Measurements from ENCODE around the gene ARAF.
"Not testable (repeated sequence)": the region's sequence is repeated elsewhere in the genome, so short reads cannot be mapped to it uniquely, and the experiment has no call there.

Gene ARAF

DNA sequence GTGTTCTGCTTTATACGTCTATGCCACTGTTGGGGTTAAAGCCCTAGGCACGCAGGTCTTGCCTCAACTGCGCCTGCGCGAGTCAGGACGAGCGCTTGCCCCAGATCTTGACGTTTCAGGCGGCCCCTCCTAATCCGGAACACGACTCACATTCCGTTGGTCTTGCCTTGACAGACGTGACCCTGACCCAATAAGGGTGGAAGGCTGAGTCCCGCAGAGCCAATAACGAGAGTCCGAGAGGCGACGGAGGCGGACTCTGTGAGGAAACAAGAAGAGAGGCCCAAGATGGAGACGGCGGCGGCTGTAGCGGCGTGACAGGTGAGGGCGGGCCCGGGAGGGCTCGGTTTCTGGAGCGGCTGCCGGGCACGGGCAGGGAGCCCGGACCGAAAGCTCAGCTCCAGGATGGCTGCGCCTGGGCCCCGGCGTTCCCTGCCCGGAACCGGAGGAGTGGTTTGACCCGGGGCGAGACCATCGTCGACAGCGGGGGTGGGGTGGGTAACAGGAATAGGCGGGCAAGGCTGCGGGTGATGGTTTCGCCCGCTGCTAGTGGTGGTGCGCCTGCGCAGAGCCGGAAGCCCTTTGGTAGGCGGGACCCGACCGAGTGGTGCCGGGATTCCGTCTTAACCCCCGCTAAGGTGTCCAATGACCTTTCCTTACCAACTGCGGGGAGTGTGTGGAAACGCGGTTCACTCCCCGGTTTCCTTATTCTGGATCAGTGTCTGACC is at the start of gene ARAF:
Gene ARAF (plus strand): TSS at position 272 of the 725 bp plus-strand sequence. CDS start 1,763 bp downstream, outside the sequence.
- DNase-seq (ENCODE audit: low read depth): peak; percentile 83

DNA sequence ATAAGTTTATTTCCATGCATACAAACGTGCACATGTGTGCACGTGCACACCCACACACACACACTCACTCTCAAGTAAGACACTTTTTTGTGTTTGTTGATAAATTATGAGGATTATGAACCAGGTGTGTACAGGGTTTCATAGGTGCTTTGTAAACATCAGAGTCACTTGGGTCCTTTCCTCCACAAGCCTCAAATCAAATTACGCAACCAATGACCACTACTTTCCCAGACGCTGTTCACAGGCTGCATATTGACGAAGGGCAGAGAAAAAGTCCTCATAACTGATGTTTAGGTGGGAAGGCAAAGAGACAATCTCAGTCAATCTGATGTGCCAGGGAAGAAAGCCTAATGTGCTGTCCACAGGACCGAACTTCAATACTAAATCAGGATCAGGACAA is 48.6 kb upstream of the ARAF start:
- DNase-seq (ENCODE audit: low read depth): not testable (repeated sequence)

DNA sequence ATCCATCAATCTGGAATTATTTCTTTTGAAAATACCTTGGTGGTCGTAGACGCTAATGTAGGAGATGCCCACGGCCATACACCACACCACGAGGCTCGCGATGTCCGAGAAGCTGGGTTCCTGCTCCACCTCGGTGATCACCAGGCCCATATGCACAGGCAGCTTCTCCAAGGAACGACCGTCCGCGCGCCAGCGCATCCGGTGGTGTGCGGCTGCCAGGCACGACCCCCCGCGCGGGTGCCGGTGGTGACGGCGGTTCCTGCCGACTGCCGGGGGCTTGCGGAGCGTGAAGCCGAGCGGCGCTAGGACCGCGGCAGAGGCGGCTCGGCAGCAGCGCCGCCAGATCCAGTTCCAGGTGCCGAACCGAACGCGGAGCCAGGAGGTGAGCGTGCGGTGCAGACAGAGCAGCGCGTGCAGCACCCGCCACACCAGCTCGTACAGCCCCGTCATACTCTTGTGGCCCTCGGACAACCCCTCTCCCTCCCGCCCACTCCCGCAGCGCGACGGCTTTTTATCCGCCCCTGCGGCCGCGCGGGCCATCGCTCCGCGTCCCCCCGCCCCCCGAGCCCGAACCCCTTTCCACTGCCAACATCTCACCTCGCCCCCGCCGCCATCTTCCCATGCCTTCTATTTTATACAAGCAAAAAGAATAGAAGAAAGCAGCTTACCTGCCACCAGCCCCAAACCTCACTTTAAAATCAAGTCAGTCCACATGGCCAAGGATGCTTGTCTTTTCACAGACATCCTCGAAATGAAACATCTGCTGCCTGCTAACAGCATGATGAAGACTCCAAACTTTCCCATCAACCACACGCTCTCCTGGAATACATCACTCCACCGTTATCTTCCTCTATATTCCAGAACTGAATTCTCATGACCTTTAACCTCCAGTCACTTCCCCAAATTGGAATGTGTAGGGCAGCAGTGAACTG is 47.7 kb upstream of the ARAF start:
- not testable (repeated sequence) for DNase-seq (ENCODE audit: low read depth)

DNA sequence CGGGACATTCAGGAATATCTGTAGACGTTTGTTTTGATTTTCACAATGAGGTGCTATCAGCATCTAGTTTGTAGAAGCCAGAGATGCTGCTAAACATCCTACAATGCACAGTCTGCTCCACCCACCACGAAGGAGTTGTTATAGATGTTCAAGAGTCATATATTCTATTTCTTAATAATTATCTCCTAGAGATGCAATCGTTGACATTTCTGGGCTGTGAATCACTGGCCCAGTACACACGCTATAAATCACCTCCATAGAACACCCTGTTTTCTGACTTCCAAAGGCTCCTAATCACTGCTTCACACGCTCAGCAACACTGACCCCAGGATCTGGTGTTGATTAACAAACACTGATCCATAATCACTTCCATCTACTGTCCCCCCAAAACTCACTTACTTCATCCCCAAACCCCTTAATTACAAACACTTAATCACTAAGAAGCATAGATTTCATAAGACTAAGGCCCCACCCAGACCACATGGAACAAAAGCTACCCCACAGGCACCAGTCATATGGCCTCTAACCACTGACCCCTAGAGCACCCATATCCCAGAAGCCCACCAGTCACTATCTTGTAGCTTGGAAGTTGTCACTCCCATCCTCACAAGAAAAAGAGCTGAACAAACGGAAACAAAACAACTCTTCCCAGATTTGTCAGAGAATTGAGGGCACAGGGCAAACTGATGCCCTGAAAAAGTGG is 46.3 kb upstream of the ARAF start:
- no peak for DNase-seq (ENCODE audit: low read depth)

DNA sequence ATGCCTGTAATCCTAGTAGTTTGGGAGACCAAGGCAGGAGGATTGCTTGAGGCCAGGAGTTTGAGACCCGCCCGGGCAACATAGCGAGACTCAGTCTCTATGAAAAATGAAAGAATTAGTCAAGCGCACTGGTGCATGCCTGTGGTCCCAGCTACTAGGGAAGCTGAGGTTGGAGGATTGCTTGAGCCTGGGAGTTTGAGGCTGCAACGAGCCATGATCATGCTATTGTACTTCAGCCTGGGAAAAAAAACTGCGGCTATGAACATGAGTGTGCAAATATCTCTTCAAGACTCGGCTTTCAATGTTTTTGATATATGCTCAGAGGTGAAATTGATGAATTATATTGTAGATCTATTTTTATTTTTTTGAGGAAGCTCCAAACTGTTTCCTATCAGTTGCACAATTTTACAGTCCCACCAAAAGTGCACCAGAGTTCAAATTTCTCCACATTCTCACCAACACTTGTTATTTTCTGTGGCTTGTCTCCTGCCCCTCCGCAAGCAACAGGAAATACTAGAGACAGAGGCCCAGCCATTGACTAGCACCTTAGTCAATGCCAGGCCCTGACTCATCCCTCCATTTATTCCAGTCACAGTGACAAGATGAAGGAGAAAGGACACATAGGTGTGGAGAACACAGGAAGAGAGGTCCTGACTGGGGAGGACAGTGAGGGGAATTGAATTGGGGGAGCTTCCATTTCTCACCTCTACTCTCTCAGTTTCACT is 44.9 kb upstream of the ARAF start:
- no peak for DNase-seq (ENCODE audit: low read depth)

DNA sequence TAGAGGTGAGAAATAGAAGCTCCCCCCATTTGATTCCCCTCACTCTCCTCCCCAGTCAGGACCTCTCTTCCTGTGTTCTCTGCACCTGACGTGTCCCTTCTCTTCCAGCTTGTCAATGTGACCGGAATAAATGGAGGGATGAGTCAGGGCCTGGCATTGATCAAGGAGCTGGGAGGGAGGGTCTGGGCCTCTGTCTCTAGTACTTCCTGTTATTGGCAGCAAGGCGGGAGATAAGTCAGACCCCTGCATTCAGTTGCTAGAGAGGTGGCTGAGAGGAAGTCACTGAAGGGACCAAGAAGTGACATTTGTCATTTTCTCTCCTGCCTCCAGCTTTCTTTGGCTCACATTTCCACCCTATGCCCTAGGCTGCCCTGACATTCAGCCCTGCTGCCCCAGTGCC is 42.9 kb upstream of the ARAF start:
- no peak for DNase-seq (ENCODE audit: low read depth)

DNA sequence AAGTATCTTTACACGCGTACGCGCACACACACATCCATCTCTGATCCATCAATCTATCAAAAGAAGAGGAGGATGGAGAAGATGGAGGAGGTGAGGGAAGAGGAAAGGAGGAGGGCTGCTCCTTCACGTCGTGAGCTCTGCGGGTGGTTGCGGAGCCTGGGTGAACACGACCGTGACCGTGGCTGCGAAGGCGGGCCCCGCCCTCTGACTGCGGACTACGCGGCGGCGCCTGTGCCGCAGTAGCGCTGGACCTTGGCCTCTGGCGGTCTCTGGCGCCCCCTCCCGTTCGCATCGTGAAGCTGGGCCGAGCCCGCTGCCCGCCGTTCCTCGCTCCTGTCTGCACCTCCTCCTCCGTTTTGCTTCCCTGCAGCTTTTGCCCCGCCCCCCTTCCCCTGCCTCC is 37.7 kb upstream of the ARAF start:
- peak; percentile 61 for DNase-seq (ENCODE audit: low read depth)

DNA sequence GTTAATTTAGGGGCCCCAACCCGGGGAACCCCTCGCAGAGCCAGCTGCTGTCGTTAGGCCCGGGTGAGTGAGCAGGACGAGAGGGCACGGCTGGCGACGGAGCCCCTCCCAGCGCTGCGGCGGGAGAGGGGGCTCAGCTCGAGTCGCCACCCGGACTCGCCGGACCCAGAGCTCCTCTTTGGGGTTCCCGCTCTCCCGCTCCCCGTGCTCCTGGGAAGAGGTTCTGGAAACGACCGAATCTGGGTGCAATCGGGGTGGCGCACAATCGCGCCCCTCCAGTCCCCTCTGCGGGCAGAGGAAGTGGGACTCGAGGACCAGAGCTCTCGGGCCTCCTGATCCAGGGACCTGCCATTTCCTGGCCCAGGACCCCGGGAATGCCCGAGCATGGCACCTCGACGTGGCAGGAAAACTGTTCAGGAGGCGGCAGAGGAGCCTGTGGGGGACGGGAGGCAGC is 37.3 kb upstream of the ARAF start:
- DNase-seq (ENCODE audit: low read depth): no peak

DNA sequence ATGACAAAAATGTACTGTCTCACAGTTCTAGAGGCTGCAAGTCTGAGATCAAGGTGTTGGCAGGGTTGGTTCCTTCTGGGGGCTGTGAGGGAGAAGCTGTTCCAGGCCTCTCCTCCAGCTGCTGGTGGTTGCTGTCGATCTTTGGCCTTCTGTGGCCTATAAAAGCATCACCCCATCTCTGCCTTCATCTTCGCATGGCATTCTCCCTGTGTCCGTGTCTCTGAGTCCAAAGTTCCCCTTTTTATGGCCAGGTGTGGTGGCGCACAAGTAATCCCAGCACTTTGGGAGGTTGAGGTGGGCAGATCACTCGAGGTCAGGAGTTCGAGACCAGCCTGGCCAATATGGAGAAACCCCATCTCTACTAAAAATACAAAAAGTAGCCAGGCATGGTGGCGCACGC is 31.5 kb upstream of the ARAF start:
- no peak for DNase-seq (ENCODE audit: low read depth)

DNA sequence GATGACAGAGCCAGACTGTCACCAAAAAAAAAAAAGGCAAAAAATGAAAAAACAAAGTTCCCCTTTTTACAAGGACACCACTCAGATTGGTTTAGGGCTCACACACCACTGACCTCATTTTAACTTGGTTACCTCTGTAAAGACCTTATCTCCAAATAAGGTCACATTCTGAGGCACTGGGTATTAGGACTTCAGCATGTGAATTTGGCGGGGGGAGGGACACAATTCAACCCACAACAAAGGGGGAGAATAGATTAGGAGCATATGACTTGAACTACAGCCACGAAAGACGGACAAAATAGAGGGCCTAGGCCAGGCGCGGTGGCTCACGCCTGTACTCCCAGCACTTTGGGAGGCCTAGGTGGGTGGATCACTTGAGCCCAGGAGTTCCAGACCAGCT is 31.0 kb upstream of the ARAF start:
- DNase-seq (ENCODE audit: low read depth): no peak

DNA sequence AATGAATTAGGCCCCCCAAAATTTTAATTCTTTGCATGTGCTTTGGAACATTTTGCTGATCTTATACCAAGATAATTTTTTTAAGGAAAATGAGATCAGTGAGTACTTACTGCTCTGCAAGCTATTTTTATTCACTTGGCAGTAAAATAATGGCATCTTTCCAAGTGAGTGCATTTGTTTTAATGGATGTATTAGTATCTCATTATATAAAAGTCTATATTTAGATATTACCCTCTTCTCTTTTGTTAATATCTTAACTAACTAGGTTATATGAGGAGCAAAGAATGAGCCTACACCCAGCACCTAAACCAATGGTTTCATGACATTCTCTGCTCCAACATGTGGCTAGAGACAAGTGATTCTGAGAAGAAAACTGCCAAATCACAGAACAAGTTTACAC is 21.1 kb upstream of the ARAF start:
- DNase-seq (ENCODE audit: low read depth): no peak

DNA sequence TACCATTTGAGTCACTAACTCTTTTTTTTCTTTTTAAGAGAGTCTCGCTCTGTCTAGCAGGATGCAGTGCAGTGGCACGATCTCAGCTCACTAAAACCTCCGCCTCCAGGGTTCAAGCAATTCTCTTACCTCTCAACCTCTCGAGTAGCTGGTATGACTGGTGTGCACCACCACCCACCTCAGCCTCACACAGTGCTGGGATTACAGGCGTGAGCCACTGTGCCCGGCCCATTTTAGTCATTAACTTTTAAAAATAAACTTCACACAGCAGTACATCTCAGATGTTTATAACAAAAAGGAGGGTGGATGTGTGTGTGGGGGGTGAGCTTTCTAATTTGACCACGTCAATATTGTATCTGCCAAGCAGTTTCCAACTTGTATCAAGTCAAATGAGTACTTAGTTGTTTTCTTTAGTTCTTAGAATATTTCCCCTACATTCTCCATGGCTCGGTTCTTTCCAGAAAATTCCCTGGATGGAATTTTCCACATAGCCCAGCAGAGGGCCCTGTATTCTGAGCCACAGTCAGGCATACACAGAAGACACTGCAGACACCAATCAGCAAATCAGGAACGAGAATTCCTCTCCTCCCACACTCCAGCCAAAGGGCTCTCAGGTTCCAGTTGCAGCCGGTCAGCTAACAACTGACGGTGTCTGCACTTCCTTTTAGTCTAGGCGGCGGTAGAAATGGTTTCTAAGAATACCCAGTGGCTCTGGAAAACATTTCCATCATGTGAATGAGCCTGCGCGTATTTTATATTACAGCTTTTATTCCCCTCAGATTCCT is 20.1 kb upstream of the ARAF start:
- DNase-seq (ENCODE audit: low read depth): no peak

DNA sequence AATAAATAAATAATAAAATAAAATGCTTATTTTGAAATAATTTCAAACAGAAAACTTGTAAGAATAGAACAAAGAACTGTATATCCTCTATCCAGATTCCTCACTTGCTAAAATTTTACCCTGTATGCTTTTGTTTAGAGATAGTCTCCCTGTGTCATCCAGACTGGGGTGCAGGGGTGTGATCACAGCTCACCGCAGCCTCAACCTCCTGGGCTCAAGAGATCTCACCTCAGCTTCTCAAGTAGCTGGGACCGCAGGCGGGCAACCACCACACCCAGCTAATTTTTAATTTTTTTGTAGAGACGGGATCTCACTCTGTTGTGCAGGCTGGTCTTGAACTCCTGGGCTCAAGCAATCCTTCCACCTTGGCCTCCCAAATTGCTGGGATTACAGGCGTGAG is 17.5 kb upstream of the ARAF start:
- no peak for DNase-seq (ENCODE audit: low read depth)

DNA sequence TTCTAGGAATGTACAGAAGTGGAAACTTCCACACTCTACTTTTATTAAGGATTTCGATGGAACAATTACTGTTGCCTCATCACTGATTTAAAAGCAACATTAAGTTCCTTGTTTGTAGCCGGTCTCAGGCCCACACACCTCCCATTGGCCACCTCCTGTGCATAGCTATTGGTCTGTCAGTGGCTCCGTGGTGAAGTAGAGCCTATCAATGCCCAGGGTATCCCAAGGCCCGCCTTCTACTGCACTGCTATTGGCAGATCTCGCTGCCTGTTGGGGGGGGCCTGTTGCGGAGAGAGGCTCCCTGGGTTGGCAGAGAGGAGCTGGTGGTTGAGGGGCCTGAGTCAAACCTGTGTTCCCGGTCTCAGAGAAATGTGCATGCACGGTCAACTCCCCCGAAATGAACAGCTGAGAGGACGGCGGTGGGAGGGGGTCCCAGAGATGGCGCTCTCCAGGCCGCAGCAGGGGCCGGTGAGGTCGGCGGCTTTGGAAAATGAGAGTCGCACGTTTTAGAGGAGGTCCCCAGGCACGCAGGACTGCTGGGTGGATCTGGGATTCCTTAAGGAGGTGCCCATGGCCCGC is 4.9 kb upstream of the ARAF start:
- peak; percentile 63 for DNase-seq (ENCODE audit: low read depth)

DNA sequence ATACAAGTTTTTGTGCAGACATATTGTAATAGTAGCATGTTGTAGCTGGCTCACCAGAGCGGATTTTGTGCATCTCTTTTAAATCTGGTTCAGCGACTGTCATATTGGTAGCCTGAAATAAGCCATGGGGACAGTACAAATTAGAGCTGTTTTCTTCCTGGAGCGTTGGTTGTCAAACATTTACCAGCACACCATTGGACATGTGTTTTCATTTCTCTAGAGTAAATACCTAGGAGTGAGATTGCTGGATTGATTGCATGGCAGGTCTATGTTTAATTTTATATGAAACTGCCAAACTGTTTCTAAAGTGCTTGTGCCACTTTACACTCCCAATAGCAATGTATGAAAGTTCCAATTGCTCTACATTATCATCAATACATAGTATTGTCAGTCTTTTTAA is 2.6 kb upstream of the ARAF start:
- no peak for DNase-seq (ENCODE audit: low read depth)

DNA sequence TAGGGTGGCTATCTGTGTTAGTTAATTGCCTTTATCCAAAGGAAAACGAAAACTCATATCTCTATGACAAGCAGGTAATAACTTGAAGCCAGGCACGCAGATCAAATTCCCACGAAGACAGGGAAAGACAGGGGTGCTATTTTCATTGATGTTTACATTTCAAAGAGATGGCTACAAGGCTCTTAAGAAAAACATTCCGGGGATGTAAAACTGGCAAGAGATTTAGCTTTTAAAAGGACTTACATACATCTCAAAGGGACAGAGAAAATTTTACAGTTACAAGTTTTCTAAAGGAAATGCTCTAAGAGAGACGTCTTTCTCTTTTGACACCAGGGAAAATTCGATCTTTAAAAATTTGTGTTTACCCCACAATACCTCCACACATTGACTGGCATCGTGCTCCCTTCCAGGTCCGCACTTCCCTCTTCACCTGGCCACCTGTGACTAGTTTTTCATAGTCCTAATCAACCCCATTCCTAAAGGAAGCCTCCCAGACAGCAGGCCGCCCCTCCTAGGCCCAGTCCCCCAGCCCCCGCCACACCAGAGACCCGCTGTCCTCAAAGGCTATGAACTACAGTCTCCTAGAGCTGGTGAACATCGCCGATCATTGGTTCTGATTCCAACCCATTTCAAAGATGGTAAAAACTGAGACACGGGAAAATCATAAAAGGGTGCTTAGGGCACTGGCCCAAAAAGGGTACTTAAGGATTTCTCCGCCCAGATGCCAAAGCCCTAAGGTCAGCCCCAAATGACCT is 649 bp upstream of the ARAF start:
- no peak for DNase-seq (ENCODE audit: low read depth)

DNA sequence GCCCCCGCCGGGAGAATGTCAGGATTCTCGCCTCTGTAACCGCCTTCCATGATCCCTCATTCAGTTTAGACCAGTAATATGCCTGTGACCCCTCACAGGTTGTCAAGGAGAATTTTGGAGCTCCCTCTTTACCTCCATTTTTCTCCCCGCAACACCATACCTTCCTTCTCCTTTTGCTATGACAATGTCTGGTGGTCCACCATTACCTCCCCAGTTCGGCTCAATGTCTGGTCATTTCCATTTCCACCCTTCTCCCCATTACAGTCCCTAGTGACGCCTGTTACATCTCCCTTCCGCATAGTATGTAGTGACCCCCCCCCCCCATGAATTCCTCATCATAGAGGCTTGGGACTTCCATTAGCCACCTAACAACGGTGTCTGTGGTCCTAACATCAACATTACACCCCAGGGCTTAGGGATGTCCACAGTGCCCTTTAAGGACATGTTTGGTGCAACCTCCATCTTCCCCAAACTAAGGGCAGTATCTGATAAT is 700 bp downstream of the ARAF start:
- no peak for DNase-seq (ENCODE audit: low read depth)

DNA sequence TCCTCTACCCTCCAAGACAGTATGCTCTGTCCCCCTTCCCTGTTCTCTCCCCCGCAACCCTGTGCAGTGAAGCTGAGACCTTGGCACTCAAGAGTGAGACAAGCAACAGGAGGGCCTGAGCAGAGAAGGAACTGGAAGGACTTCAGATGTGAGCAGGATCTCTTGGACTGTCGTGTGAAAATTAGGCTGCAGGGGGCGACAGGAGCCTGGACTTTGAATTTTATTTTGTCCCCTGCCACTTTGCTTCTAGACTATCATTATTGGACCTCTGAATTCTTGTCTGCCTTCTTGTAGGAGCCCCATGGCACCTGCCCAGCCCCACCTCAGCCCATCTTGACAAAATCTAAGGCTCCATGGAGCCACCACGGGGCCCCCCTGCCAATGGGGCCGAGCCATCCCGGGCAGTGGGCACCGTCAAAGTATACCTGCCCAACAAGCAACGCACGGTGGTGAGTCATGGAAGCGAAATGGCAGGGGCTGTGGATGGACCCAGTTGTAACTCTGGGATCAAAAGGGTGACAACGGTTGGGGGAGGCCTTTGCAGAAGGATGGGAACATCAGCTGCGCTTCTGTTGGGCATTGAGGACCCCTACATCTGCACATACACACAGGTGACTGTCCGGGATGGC is 1.7 kb downstream of the ARAF start:
- no peak for DNase-seq (ENCODE audit: low read depth)

DNA sequence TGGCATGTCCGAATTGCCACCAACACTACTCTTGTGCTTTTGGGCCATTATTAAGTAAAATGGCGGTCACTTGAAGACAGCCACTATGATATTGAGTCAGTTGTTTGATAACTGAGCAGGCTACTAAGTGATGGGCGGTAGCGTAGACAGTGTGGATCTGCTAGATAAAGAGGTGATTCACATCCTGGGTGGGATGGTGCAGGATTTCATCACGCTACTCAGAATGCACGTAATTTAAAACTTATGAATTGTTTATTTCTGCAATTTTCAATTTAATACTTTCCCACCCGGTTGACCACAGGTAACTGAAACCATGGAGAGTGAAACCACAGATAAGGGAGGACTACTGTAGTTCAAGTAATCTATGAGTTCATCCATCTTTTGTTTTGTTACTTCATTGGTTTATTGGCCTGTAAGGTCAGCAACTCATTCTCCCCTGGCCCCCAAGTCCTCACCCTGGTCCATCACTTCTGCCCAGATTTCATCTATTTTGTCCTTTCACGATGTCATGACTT is 2.9 kb downstream of the ARAF start:
- DNase-seq (ENCODE audit: low read depth): no peak
